Astrocyte of the spinal cord (primary cell): Measurements from ENCODE around the gene IL23R.

Source experiments
- DNase-seq: peaks from one replicate; pipeline ENCODE4 v3.0.0; 2011; ENCODE audit warnings: low read depth, low spot score
- H3K4me3 ChIP-seq: 2 replicates; pipeline ENCODE4 v1.5.1; 2011; ENCODE audit warnings: low read depth, mild to moderate bottlenecking, low read length, moderate library complexity
- in situ Hi-C: cut with HindIII; loops from 2 replicates; pipeline ENCODE4 v1.10.0; 2017; ENCODE audit warnings: low sequenced_read_pairs
- TF ChIP-seq, protein P1 (sequence below): IDR thresholded peaks from 2 replicates; pipeline ENCODE4 v1.5.1; 2012; ENCODE audit warnings: low read depth, mild to moderate bottlenecking, low read length, inconsistent platforms

IL23R gene

DNA sequence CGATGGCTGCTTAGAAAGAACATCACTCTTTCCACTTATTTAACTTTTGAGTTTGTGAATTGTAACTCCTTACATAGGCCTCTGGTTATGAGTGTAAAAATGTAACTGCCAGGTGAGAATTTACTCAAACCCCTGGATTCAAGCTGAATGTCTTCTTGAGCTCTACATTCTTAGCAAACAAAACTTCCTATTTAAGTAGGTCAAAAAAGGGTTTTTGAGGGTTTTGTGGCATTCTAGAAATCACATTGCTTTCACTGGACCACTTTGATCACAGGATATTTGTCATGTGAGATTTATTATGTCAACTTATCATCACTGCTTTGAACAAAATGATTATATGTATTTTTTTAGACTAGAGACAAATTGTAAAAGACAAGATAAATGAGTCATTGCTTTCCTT, 5.7 kb downstream of the IL23R start:
- in situ Hi-C loops, result no loop called here
- no peak overlapping the region for H3K4me3 ChIP-seq
- no peak for DNase-seq
- TF ChIP-seq, protein P1, sequence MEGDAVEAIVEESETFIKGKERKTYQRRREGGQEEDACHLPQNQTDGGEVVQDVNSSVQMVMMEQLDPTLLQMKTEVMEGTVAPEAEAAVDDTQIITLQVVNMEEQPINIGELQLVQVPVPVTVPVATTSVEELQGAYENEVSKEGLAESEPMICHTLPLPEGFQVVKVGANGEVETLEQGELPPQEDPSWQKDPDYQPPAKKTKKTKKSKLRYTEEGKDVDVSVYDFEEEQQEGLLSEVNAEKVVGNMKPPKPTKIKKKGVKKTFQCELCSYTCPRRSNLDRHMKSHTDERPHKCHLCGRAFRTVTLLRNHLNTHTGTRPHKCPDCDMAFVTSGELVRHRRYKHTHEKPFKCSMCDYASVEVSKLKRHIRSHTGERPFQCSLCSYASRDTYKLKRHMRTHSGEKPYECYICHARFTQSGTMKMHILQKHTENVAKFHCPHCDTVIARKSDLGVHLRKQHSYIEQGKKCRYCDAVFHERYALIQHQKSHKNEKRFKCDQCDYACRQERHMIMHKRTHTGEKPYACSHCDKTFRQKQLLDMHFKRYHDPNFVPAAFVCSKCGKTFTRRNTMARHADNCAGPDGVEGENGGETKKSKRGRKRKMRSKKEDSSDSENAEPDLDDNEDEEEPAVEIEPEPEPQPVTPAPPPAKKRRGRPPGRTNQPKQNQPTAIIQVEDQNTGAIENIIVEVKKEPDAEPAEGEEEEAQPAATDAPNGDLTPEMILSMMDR, result no peak

DNA sequence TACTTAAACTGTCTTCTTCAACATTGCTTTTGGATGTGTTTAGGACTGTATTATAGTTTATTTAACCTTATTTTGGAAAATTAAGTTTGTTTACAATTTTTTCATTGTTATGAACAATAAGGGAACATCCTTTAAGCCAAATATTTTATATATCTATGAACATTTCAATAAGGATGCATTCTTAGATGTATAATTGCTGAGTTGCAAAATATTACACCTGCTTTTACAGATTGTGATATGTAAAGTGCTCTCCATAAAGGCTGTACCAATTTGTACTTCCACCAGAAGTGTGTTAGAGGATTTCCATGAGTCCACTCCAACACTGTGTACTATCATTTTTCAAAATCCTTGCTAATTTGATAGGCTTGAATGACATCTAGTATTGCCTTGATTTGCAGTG, 7.7 kb downstream of the IL23R start:
- no peak overlapping the region for H3K4me3 ChIP-seq
- DNase-seq, result no peak
- in situ Hi-C loops, result no loop called here
- TF ChIP-seq, protein P1, result no peak

DNA sequence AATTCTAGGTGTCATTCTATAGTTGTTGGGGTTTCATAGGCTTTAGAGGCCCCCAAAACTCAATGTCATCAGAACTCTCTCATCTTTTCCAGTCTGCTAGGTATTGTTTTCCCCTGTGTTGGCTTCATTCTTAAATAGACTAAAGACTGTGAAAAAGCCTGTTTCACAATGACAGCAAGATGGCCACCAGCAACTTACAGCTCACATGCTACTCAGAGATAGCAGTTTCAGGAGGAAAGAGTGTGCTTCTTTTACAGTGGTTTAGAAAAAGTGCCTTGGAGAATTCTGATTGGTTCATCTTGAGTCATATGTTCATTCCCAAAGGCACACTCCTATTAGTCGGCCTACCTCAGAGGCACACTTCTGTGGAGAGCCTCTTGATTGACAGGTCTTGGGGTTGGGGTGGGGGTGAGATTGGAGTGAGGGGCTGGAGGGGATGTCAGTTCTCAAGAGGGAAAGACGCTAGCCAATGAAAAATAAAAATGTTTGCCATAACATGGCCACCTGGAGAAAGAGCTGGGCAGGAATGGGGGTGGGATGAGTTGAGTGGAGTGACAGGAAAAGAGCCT, 8.5 kb downstream of the IL23R start:
- DNase-seq, result no peak
- no peak overlapping the region for H3K4me3 ChIP-seq
- TF ChIP-seq, protein P1, result no peak
- in situ Hi-C loops, result no loop called here

DNA sequence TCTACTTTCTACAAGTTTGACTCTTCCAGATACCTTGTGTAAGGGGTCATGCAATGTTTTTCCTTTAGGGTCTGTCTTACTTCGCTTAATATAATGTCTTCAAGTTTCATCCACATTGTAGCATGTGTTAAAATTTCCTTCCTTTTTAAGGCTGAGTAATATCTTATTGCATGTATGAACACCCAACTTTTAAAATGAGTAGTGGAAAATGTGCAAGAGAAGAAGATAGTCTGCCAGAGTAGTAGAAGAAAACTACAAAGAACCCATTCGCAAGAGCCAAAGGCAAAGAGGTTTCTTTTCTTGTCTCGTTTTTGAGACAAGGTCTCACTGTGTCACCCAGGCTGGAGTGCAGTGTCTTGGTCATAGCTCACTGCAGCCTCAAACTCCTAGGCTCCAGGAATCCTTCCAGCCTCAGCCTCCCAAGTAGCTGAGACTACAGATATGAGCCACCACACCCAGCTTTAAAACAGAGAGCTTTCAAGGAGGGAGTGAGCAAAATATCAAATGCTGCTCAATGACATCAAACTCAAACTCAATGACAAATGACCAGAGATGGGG, 9.4 kb downstream of the IL23R start:
- no peak overlapping the region for H3K4me3 ChIP-seq
- TF ChIP-seq, protein P1, result no peak
- DNase-seq, result no peak
- in situ Hi-C loops, result no loop called here

DNA sequence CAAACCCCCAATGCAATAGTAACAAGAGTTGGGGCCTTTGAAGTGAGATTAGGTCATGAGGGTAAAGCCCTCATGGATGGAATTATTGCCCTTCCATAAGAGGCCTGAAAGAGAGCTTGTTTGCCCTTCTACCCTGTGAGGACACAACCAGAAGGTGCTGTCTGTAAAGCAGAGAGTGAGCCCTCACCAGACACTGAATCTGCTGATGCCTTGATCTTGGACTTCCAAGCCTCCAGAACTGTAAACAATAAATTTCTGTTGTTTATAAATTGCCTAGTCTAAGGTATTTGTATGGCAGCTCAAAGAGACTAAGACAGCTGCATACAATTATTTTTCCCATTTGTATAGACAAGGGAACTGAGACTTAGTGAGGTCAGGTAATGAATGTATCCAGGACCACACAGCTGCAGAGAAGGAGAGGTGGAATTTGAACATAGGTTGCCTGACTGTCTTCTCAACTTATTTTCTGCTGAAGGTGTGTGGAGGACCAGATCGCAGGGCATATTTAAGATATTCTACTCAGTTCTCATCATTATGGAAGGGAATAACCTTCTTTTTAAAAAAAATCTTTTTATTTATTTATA, 18.7 kb downstream of the IL23R start:
- in situ Hi-C loops, result no loop called here
- TF ChIP-seq, protein P1, result no peak
- H3K4me3 ChIP-seq, result no peak overlapping the region
- no peak for DNase-seq

DNA sequence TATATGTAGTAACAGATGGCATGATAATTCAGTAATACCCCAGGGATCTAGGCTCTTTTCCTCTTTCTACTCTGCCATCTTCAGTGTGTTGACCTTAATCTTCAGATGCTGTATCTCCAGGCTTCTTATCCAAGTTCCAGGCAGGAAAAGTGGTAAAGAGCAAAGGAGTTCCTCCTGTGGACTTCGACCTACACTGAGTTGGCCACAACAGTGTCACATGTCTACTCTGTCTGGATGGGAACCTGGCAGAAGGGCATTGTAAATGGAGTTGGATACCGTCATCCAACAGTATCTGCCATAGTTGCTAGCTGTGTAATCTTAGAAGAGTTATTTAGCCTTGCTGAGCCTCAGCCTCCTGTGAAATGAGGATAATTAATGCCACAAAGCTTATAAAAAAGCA, 21.9 kb downstream of the IL23R start:
- no peak overlapping the region for H3K4me3 ChIP-seq
- TF ChIP-seq, protein P1, result no peak
- in situ Hi-C loops, result no loop called here
- no peak for DNase-seq
